ENCODE results near the gene FAM149B1. TPM values are rescaled to one million over a fixed set of nuclear protein-coding genes. Genes with fewer than 3 reads are reported as not detected.

FAM149B1 gene
- total RNA-seq, 1 donor from 2014 or later, result 19.4 TPM

DNA sequence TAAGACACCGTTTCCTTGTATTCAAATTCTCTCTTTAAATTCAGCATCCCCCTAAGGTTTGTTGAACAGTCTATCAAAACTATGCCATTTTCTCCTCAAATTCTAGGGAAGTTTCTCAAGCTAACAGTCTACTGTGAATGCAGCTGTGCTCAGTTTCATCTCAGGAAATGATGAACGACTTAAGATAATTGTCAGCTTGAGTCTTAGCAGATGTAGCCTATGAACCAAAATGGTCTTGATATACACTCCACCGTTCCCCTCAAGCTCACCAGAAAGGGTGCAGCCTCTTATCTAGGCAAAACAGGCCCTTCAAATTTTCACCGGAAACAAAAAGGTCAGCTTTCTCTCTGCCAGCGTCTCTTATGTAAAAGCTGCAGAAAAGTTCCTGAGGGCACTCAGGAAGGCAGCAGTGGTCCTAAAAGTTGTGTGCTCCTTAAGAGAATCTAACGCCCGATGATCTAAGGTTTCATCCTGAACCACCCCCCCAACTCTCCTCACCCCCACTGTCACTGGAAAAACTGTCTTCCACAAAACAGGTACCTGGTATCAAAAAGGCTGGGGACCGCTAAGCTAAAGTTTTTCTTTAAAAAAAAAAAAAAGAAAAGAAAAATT lies 77.1 kb downstream of the FAM149B1 start:
- Histone ChIP-seq H3K36me3 (peaks cover 19 to 46% of the 10 kb centered on the region in 2 donors), H3K27me3 (no peaks in the 10 kb centered on the region), H3K27ac (no peak overlapping the region), H3K9me3 (no peaks in the 10 kb centered on the region), H3K4me1 (peaks cover 0 to 14% of the 10 kb centered on the region in 2 donors), H3K4me3 (no peak overlapping the region)
- TF ChIP-seq, protein P1, sequence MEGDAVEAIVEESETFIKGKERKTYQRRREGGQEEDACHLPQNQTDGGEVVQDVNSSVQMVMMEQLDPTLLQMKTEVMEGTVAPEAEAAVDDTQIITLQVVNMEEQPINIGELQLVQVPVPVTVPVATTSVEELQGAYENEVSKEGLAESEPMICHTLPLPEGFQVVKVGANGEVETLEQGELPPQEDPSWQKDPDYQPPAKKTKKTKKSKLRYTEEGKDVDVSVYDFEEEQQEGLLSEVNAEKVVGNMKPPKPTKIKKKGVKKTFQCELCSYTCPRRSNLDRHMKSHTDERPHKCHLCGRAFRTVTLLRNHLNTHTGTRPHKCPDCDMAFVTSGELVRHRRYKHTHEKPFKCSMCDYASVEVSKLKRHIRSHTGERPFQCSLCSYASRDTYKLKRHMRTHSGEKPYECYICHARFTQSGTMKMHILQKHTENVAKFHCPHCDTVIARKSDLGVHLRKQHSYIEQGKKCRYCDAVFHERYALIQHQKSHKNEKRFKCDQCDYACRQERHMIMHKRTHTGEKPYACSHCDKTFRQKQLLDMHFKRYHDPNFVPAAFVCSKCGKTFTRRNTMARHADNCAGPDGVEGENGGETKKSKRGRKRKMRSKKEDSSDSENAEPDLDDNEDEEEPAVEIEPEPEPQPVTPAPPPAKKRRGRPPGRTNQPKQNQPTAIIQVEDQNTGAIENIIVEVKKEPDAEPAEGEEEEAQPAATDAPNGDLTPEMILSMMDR (IDR thresholded peaks at IDR 0.05), result no peak
- no peak for DNase-seq (ENCODE audit: low spot score in 2 of 2)
- intact Hi-C loops (cut with DNase I), result loop anchor here (10.0 kb wide), 1 partner anchor 500 kb away; the partner anchor contains the start of gene SEC24C

DNA sequence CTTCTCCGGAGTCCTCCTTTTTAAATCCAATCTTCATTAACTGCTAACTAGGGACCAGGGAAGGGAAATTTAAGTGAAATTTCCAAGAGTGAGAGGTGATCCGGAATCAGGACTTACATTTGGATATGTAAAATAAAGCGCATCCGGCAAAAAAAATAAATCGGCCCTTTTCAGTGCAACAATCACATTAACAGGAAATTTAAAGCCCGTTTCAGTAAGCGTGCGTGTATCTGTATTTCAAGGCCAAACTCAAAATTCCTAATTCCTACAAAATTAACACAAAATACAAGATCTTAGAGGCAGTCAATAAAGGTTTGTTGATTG lies 78.4 kb downstream of the FAM149B1 start:
- no peaks in the 10 kb centered on the region for H3K27me3 ChIP-seq
- intact Hi-C loops (cut with DNase I), result loop anchor here (2.0 to 10.0 kb wide), 4 partner anchors 77 to 499 kb away; partner anchors contain the start of genes CFAP70, ECD, FAM149B1 and SEC24C
- H3K36me3 ChIP-seq, result peaks cover 7 to 41% of the 10 kb centered on the region in 2 donors
- H3K4me1 ChIP-seq, result peaks cover 0 to 20% of the 10 kb centered on the region in 2 donors
- H3K27ac ChIP-seq, result peak overlapping the region; percentile 71 to 83
- TF ChIP-seq, protein P1 (IDR thresholded peaks at IDR 0.05), result no peak
- H3K4me3 ChIP-seq, result peak overlapping the region; percentile 92 to 93
- no peak for DNase-seq (ENCODE audit: low spot score in 2 of 2)
- H3K9me3 ChIP-seq, result no peaks in the 10 kb centered on the region

DNA sequence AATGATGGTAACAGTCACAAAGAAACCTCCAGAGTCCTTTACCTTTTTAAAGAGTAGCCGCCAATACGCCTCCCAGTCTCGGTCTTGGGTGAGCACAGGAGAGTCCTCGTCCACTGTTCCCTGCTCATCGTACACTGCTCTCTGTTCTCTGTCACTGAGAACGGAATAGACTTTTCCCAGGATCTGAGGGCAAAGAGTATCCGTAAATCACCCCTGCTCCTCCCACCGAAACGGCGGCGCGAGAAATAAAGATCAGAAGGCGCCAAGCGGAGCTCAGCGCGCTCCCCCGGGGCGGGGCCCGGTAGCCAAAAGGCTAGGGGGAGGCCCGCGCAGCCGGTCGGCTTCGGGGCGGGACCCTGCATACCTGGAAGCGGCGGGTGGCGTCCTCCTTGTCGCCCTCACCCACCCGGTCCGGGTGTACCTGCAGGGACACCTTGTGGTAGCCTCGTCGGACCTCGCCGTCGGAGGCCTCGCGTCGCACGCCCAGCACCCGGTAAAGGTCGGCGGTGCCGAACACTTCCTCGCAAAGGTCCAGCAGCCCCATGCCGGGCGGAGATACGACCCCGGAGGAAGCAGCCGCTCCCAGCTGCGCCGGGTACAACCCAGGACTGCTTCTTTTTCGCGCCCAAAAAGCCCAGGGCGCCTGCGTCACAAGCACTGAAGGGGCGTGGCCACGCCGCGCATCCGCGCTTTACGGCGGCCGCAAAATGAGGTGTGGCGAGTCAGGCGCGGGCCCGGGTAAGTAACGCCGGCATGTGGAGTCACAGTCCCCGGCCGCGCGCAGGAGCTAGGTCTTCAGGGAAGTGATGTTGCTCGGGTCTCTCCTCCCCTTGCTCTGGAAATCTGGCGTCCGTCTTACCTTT lies 79.0 kb downstream of the FAM149B1 start, which contains the start of gene DNAJC9:
TSS of gene DNAJC9 (minus strand) at position 610 of the 863 bp plus-strand sequence. CDS start at position 544, 66 bp downstream.
- Histone ChIP-seq H3K9me3 (no peaks in the 10 kb centered on the region), H3K4me3 (peak within 1 kb of the TSS; percentile 92 to 93), H3K27me3 (no peaks in the 10 kb centered on the region), H3K36me3 (peaks cover 2 to 35% of the 10 kb centered on the region in 2 donors), H3K4me1 (peaks cover 5 to 26% of the 10 kb centered on the region in 2 donors), H3K27ac (peak within 1 kb of the TSS; percentile 71 to 83)
- TF ChIP-seq, protein P1 (IDR thresholded peaks at IDR 0.05), result no peak
- peak; percentile 90 to 99 for DNase-seq (ENCODE audit: low spot score in 2 of 2)
- intact Hi-C loops (cut with DNase I), result loop anchor here (2.0 to 10.0 kb wide), 4 partner anchors 78 to 498 kb away; partner anchors contain the start of genes CFAP70, ECD, FAM149B1 and SEC24C

DNA sequence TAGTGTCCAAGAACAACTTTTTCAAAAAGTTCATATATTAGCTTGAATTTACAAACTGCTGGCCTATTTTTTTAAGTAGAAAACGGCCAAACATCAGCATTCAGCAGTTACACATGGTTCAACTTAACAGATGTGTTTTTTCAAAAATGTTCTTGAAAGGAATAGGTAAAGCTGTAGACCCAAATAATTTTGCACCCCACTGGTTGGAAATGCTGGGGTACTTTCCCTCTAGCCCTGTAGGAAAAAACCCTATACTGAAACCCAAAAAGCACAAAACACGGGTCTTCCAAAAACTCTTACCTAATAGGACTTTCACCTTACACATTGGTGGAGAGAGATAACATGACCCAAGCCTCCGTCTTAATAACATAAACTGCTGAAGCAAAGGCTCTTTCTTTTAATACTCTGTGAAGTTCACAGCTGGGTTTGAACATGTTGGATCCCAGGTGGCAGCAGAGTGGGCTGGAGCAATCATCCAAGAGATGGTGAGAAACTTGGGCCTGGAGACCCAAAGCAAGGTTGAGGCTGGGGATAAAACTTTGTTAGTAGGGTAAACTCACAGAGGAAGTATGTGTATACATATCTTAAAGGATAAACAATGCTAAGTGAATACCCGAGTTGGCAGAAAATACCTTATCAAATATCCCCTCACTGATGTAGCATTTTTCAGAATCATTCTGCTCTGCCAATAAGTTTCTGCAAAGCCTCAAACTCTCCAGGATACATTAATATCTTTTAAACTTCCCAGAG lies 79.8 kb downstream of the FAM149B1 start:
- no peak for DNase-seq (ENCODE audit: low spot score in 2 of 2)
- intact Hi-C loops (cut with DNase I), result loop anchor here (2.0 to 10.0 kb wide), 4 partner anchors 79 to 497 kb away; partner anchors contain the start of genes CFAP70, ECD, FAM149B1 and SEC24C
- TF ChIP-seq, protein P1 (IDR thresholded peaks at IDR 0.05), result no peak

DNA sequence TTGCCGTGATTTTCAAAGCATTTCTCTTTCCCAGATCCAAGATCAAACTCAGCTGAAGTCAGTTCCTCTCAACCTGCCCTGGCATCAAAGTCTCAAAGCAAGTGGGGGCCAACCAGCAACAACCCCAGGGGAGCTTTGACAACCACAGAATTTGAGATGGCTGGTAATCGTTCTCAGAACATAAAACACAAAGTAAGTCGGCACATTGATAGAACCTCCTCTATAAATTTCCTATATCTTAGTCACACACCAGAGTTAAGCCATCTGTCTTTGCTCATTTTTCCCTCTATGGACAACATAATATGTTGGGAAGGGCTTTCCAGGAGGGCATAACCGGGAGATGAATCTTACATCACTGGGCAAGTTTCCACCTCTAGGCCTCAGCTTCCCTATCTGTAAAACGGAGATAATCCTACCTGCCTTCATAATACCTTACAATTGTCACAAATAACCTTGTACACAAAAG lies 80.4 kb downstream of the FAM149B1 start:
- intact Hi-C loops (cut with DNase I), result loop anchor here (10.0 kb wide), 1 partner anchor 497 kb away; the partner anchor contains the start of gene SEC24C
- Histone ChIP-seq H3K4me3 (no peak overlapping the region), H3K36me3 (peaks cover 0 to 22% of the 10 kb centered on the region in 2 donors), H3K9me3 (no peaks in the 10 kb centered on the region), H3K27me3 (no peaks in the 10 kb centered on the region), H3K4me1 (peaks cover 7 to 27% of the 10 kb centered on the region in 2 donors), H3K27ac (peak overlapping the region; percentile 71 to 83)
- DNase-seq (ENCODE audit: low spot score in 2 of 2), result no peak
- TF ChIP-seq, protein P1 (IDR thresholded peaks at IDR 0.05), result no peak

More for the DNA sequence above, 79.8 kb downstream of the FAM149B1 start:
- Histone ChIP-seq H3K36me3 (peaks cover 2 to 28% of the 10 kb centered on the region in 2 donors), H3K4me1 (peaks cover 7 to 27% of the 10 kb centered on the region in 2 donors), H3K27me3 (no peaks in the 10 kb centered on the region), H3K9me3 (no peaks in the 10 kb centered on the region), H3K27ac (peak overlapping the region; percentile 71 to 83), H3K4me3 (peak overlapping the region; percentile 92 to 93)

Data from ascending aorta (tissue), 2 donors.